H9 (cell line): ENCODE data around the gene CEP112. TPM values are rescaled to one million over a fixed set of nuclear protein-coding genes. Genes with fewer than 3 reads are reported as not detected.

Experiments
- DNase-seq: peaks from one replicate; pipeline ENCODE4 v3.0.0-alpha.2; 2017
- H2AFZ ChIP-seq: one replicate; pipeline ENCODE4 v1.6.1; 2013; ENCODE audit warnings: mild to moderate bottlenecking, low read length, control low read depth, moderate library complexity
- H2AK5ac ChIP-seq: 2 replicates; pipeline ENCODE4 v1.6.1; 2013; ENCODE audit warnings: low read length, control low read depth, mixed read lengths; ENCODE audit not compliant: insufficient read length
- H2BK120ac ChIP-seq: one replicate; pipeline ENCODE4 v1.6.1; 2013; ENCODE audit warnings: low read depth, mild to moderate bottlenecking, low read length, control low read depth, inconsistent platforms; ENCODE audit not compliant: poor library complexity, severe bottlenecking
- H2BK12ac ChIP-seq: 2 replicates; pipeline ENCODE4 v1.6.1; 2013; ENCODE audit warnings: low read length, control low read depth, mixed read lengths, low read depth; ENCODE audit not compliant: insufficient read length
- H2BK15ac ChIP-seq: 2 replicates; pipeline ENCODE4 v1.6.1; 2013; ENCODE audit warnings: low read depth, low read length, control low read depth
- H2BK20ac ChIP-seq: one replicate; pipeline ENCODE4 v1.6.1; 2013; ENCODE audit warnings: low read depth, mild to moderate bottlenecking, low read length, control low read depth, inconsistent platforms; ENCODE audit not compliant: poor library complexity, severe bottlenecking
- H2BK5ac ChIP-seq: 2 replicates; pipeline ENCODE4 v1.6.1; 2013; ENCODE audit warnings: low read length, control low read depth, mixed read lengths; ENCODE audit not compliant: insufficient read length
- H3K14ac ChIP-seq: 2 replicates; pipeline ENCODE4 v1.6.1; 2013; ENCODE audit warnings: low read length, control low read depth; ENCODE audit not compliant: insufficient read depth
- H3K18ac ChIP-seq: 2 replicates; pipeline ENCODE4 v1.6.1; 2013; ENCODE audit warnings: low read depth, mild to moderate bottlenecking, mixed read lengths, low read length, control low read depth; ENCODE audit not compliant: insufficient read length
- H3K23ac ChIP-seq: 2 replicates; pipeline ENCODE4 v1.6.1; 2013; ENCODE audit warnings: low read length, control low read depth, mixed read lengths, low read depth; ENCODE audit not compliant: insufficient read length
- H3K23me2 ChIP-seq: 2 replicates; pipeline ENCODE4 v1.6.1; 2013; ENCODE audit warnings: low read depth, mild to moderate bottlenecking, mixed read lengths, low read length, control low read depth; ENCODE audit not compliant: insufficient read length, poor library complexity, severe bottlenecking
- H3K27ac ChIP-seq: 2 replicates; pipeline ENCODE4 v1.5.1; 2013; ENCODE audit warnings: low read length, control low read depth, mixed read lengths, low read depth; ENCODE audit not compliant: insufficient read length
- H3K27me3 ChIP-seq: 2 replicates; pipeline ENCODE4 v1.6.1; 2013; ENCODE audit warnings: low read length, control low read depth, inconsistent platforms; ENCODE audit not compliant: insufficient read depth
- H3K4ac ChIP-seq: 2 replicates; pipeline ENCODE4 v1.6.1; 2013; ENCODE audit warnings: low read depth, mild to moderate bottlenecking, control low read depth, inconsistent platforms, low read length, moderate library complexity
- H3K4me1 ChIP-seq: 2 replicates; pipeline ENCODE4 v1.6.1; 2013; ENCODE audit warnings: low read length, control low read depth, inconsistent platforms; ENCODE audit not compliant: insufficient read depth
- H3K4me2 ChIP-seq: 2 replicates; pipeline ENCODE4 v1.6.1; 2013; ENCODE audit warnings: low read length, control low read depth, mixed read lengths; ENCODE audit not compliant: insufficient read length, insufficient read depth
- H3K56ac ChIP-seq: 2 replicates; pipeline ENCODE4 v1.6.1; 2013; ENCODE audit warnings: low read depth, mild to moderate bottlenecking, mixed read lengths, low read length, control low read depth; ENCODE audit not compliant: insufficient read length
- H3K79me1 ChIP-seq: 2 replicates; pipeline ENCODE4 v1.6.1; 2013; ENCODE audit warnings: low read depth, mild to moderate bottlenecking, moderate library complexity, low read length, control low read depth, inconsistent platforms; ENCODE audit not compliant: insufficient read depth, poor library complexity, severe bottlenecking
- H3K79me2 ChIP-seq: 2 replicates; pipeline ENCODE4 v1.6.1; 2013; ENCODE audit warnings: low read length, control low read depth, inconsistent platforms; ENCODE audit not compliant: insufficient read depth
- H3K9ac ChIP-seq: 2 replicates; pipeline ENCODE4 v1.6.1; 2013; ENCODE audit warnings: low read length, control low read depth, mixed read lengths; ENCODE audit not compliant: insufficient read length; ENCODE audit errors: extremely low read depth
- H3K9me3 ChIP-seq: one replicate; pipeline ENCODE4 v1.6.1; 2013; ENCODE audit warnings: low read depth, low read length, inconsistent platforms; ENCODE audit not compliant: control insufficient read depth
- H3T11ph ChIP-seq: one replicate; pipeline ENCODE4 v1.6.1; 2013; ENCODE audit warnings: mild to moderate bottlenecking, low read length, control low read depth, inconsistent platforms
- H4K20me1 ChIP-seq: one replicate; pipeline ENCODE4 v1.6.1; 2013; ENCODE audit not compliant: control insufficient read depth, insufficient read length, insufficient read depth
- H4K5ac ChIP-seq: 2 replicates; pipeline ENCODE4 v1.6.1; 2013; ENCODE audit warnings: low read depth, mild to moderate bottlenecking, mixed read lengths, low read length, control low read depth; ENCODE audit not compliant: insufficient read length
- H4K8ac ChIP-seq: replicated peaks from 2 replicates; pipeline ENCODE4 v1.6.1; 2013; ENCODE audit warnings: low read length, control low read depth, mixed read lengths, low read depth; ENCODE audit not compliant: insufficient read length
- H4K91ac ChIP-seq: 2 replicates; pipeline ENCODE4 v1.6.1; 2013; ENCODE audit warnings: low read depth, mild to moderate bottlenecking, moderate library complexity, mixed read lengths, low read length, control low read depth; ENCODE audit not compliant: insufficient read length
- H3K27ac Mint-ChIP-seq, 3 experiments: 2 replicates in 2 of 3; 3 replicates in 1 of 3; pipeline ENCODE4 v1.8.0; 2020 to 2021; ENCODE audit warnings: mixed read lengths in 3 of 3, mild to moderate bottlenecking in 1 of 3, moderate library complexity in 1 of 3
- H3K27me3 Mint-ChIP-seq: 2 replicates; pipeline ENCODE4 v1.8.0; 2021; ENCODE audit warnings: low read depth, mild to moderate bottlenecking, moderate library complexity, mixed read lengths
- H3K36me3 Mint-ChIP-seq, 3 experiments: 2 replicates in 2 of 3; 3 replicates in 1 of 3; pipeline ENCODE4 v1.8.0; 2020 to 2021; ENCODE audit warnings: low read depth in 3 of 3, mixed read lengths in 3 of 3; ENCODE audit not compliant: insufficient read depth in 1 of 3
- H3K4me1 Mint-ChIP-seq, 2 experiments: 2 replicates each; pipeline ENCODE4 v1.8.0; 2020; ENCODE audit warnings: mixed read lengths in 2 of 2
- H3K4me3 Mint-ChIP-seq, 2 experiments: 2 replicates in 1 of 2; 3 replicates in 1 of 2; pipeline ENCODE4 v1.8.0; 2020 to 2021; ENCODE audit warnings: mild to moderate bottlenecking in 2 of 2, mixed read lengths in 2 of 2, moderate library complexity in 1 of 2
- H3K9me3 Mint-ChIP-seq, 2 experiments: 2 replicates in 1 of 2; 3 replicates in 1 of 2; pipeline ENCODE4 v1.8.0; 2020; ENCODE audit warnings: mild to moderate bottlenecking in 2 of 2, mixed read lengths in 2 of 2, moderate library complexity in 1 of 2
- WGBS: extraction: QIAGEN DNeasy Blood & Tissue Kit; methylation state at CpG from one replicate; pipeline ENCODE4 v1.1.7; 2013; ENCODE audit warnings: missing lambda C conversion rate, low lambda C conversion rate, mixed read lengths; ENCODE audit not compliant: insufficient read length; ENCODE audit errors: extremely low coverage; 5-methylcytosine and 5-hydroxymethylcytosine counted together
- total RNA-seq: library from RNA; stranded (reverse); gene quantifications from 2 replicates; pipeline ENCODE4 v1.2.1, GENCODE V29; 2021
- TF ChIP-seq, protein P1 (sequence below): fragments of 200-600 bp; sonication (generic); conservative IDR thresholded peaks from 3 replicates; pipeline ENCODE4 v1.8.0; 2021; ENCODE audit warnings: antibody characterized with exemption, mild to moderate bottlenecking

Gene CEP112
- total RNA-seq, 1 experiment from 2014 or later: 5.4 TPM

DNA sequence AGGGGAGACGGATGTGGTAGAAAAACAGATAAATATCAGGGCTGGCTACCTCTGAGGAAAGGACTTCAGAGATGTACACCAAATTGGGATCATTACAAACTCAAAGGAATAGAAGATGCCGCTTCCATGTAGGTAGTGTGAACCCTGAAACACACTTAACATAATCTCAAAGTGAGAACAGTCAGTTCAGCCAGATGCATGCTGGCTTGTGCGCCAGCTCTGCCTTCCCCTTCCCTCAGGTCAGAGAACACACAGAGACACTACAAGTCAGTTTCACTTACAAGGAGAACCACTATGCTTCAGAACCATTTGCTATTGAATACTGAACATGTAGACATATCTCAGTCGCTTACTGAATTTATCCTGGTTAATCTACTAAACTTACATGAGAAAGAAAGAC, 454.5 kb downstream of the CEP112 start:
- H3K4me1 Mint-ChIP-seq: peaks cover 9 to 15% of the 10 kb centered on the region in 2 experiments

More for the DNA sequence above, 454.5 kb downstream of the CEP112 start:
- Histone ChIP-seq H2BK15ac (no peak overlapping the region), H4K5ac (no peak overlapping the region), H3K79me2 (no peaks in the 10 kb centered on the region), H3T11ph (no peak overlapping the region), H2AK5ac (no peak overlapping the region), H2BK120ac (no peak overlapping the region), H3K14ac (no peak overlapping the region), H3K4me1 (peaks cover 2% of the 10 kb centered on the region; the same call in 1 of the 2 replicates), H2BK5ac (no peak overlapping the region), H4K8ac (no peak overlapping the region), H2BK12ac (no peak overlapping the region), H4K20me1 (no peaks in the 10 kb centered on the region), H3K23me2 (no peaks in the 10 kb centered on the region), H3K27me3 (no peaks in the 10 kb centered on the region; the same call in 1 of the 2 replicates), H2AFZ (no peak overlapping the region), H3K9ac (no peak overlapping the region), H3K18ac (no peak overlapping the region), H3K27ac (no peak overlapping the region), H3K4ac (no peak overlapping the region), H3K9me3 (no peaks in the 10 kb centered on the region), H3K4me2 (no peak overlapping the region), H2BK20ac (no peak overlapping the region), H3K23ac (no peak overlapping the region), H4K91ac (no peak overlapping the region), H3K56ac (no peak overlapping the region), H3K79me1 (no peaks in the 10 kb centered on the region)
- no CpG with 5 or more reads among the region's 4 CpGs for WGBS
- Mint-ChIP-seq H3K27me3 (no peaks in the 10 kb centered on the region), H3K36me3 (peaks cover 0 to 6% (median 0%) of the 10 kb centered on the region in 3 experiments; a peak in 3 of 7 replicates), H3K4me3 (no peak overlapping the region), H3K9me3 (peaks cover 2 to 8% of the 10 kb centered on the region in 2 experiments; a peak in 3 of 5 replicates), H3K27ac (peak overlapping the region in 1 of 3 experiments; percentile 37; a peak in 1 of 7 replicates)
- no peak for DNase-seq
- TF ChIP-seq, protein P1, sequence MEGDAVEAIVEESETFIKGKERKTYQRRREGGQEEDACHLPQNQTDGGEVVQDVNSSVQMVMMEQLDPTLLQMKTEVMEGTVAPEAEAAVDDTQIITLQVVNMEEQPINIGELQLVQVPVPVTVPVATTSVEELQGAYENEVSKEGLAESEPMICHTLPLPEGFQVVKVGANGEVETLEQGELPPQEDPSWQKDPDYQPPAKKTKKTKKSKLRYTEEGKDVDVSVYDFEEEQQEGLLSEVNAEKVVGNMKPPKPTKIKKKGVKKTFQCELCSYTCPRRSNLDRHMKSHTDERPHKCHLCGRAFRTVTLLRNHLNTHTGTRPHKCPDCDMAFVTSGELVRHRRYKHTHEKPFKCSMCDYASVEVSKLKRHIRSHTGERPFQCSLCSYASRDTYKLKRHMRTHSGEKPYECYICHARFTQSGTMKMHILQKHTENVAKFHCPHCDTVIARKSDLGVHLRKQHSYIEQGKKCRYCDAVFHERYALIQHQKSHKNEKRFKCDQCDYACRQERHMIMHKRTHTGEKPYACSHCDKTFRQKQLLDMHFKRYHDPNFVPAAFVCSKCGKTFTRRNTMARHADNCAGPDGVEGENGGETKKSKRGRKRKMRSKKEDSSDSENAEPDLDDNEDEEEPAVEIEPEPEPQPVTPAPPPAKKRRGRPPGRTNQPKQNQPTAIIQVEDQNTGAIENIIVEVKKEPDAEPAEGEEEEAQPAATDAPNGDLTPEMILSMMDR: no peak
